Measurements from ENCODE around the gene RHEBL1. TPM values are rescaled to one million over a fixed set of nuclear protein-coding genes. Genes with fewer than 3 reads are reported as not detected.

Gene RHEBL1
- total RNA-seq, 1 donor from 2014 or later: not detected

GRCh38 chr12:49048953-49049352, 20.8 kb downstream of the RHEBL1 start:
- H3K4me1 ChIP-seq: no peaks in the 10 kb centered on the region
- TF ChIP-seq, protein P1, sequence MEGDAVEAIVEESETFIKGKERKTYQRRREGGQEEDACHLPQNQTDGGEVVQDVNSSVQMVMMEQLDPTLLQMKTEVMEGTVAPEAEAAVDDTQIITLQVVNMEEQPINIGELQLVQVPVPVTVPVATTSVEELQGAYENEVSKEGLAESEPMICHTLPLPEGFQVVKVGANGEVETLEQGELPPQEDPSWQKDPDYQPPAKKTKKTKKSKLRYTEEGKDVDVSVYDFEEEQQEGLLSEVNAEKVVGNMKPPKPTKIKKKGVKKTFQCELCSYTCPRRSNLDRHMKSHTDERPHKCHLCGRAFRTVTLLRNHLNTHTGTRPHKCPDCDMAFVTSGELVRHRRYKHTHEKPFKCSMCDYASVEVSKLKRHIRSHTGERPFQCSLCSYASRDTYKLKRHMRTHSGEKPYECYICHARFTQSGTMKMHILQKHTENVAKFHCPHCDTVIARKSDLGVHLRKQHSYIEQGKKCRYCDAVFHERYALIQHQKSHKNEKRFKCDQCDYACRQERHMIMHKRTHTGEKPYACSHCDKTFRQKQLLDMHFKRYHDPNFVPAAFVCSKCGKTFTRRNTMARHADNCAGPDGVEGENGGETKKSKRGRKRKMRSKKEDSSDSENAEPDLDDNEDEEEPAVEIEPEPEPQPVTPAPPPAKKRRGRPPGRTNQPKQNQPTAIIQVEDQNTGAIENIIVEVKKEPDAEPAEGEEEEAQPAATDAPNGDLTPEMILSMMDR (IDR thresholded peaks at IDR 0.05): no peak

DNA sequence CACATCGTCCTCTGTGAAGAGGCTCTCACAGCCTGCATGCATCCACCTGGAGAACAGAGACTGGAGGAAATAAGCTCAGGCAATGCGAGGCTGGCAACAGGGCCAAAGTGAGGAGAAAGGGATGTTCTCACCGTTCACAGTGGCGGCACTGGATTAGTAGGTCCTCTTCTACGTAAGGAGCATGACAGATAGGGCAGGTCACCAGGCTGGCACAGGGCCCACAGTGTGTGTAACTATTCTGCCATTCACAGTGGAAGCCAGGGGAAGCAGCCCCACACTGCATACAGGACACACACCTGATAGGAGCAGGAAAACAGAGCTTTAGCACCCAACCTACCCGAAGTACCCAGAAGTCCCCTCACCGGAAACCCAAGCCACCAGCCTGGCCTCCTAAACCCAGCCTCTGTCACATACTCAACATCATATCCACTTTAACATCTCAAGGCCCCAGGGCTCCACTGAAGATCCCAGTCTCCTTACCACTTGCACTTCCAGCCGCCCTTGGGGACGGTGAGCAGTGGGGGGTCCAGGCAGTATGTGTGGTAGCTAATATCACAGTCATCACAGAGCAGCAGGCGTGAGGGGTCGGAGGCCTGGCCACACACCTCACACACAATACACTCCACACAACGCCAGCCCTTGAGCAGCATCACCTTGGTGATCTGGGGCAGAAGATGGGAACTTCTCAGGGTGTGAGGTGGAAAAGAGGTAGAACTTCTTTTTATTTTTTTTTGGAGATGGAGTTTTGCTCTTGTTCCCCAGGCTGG, 23.5 kb downstream of the RHEBL1 start:
- Histone ChIP-seq H3K36me3 (peaks cover 97 to 100% of the 10 kb centered on the region in 2 donors), H3K27me3 (no peaks in the 10 kb centered on the region), H3K4me3 (no peak overlapping the region), H3K4me1 (no peaks in the 10 kb centered on the region), H3K27ac (no peak overlapping the region), H3K9me3 (no peaks in the 10 kb centered on the region)
- TF ChIP-seq, protein P1 (IDR thresholded peaks at IDR 0.05): no peak
- DNase-seq (ENCODE audit: low spot score in 2 of 2): no peak
- intact Hi-C loops (cut with DNase I): no loop called here

More at GRCh38 chr12:49048953-49049352, 20.8 kb downstream of the RHEBL1 start:
- no peak for DNase-seq (ENCODE audit: low spot score in 2 of 2)
- Histone ChIP-seq H3K9me3 (no peaks in the 10 kb centered on the region), H3K27ac (no peak overlapping the region), H3K36me3 (peaks cover 98 to 100% of the 10 kb centered on the region in 2 donors), H3K27me3 (no peaks in the 10 kb centered on the region), H3K4me3 (no peak overlapping the region)
- intact Hi-C loops (cut with DNase I): no loop called here

DNA sequence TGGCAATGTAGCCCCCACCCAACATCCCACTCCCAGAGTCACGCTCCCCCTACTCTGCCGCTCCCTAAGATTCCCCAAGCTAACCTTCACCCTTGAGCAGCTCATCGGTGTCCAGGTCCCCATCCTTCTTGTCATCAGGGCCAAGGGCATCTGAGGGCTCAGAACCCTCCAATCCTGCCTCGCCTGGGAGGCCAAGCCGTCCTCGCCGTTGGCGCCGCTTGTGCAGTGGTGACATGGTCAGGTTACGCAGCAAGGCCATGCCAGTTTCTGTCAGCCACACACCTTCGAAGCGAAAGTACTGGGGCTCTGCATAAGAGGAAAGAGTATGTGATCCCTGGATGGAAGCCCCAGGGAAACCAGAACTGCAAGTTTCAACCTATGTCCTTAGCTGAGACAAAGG, 25.1 kb downstream of the RHEBL1 start:
- intact Hi-C loops (cut with DNase I): no loop called here
- Histone ChIP-seq H3K27ac (no peak overlapping the region), H3K4me3 (no peak overlapping the region), H3K36me3 (peaks cover 97 to 100% of the 10 kb centered on the region in 2 donors), H3K4me1 (no peaks in the 10 kb centered on the region), H3K9me3 (no peaks in the 10 kb centered on the region), H3K27me3 (no peaks in the 10 kb centered on the region)
- DNase-seq (ENCODE audit: low spot score in 2 of 2): no peak
- TF ChIP-seq, protein P1 (IDR thresholded peaks at IDR 0.05): no peak

DNA sequence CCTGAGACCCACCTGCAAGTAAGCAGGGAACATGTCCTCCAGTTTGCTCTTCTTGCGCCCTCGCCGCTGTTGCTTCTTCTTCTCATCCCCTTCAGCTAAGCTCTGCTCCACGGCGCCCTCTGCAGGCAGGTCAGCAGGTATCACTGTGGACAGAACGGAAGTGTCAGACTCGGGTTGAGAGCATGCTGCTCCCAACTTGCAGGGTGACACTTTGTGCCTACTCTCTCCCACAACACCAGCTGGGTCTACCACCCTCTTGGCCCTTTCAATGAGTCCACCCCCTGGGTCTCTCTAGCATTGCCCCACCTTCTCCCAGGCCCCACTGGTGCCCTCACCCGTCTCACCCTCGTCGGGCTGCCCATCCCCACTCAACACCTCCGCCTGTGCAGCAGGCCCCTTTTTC, 25.9 kb downstream of the RHEBL1 start:
- Histone ChIP-seq H3K36me3 (peaks cover 99 to 100% of the 10 kb centered on the region in 2 donors), H3K4me3 (no peak overlapping the region), H3K4me1 (no peaks in the 10 kb centered on the region), H3K27me3 (no peaks in the 10 kb centered on the region), H3K9me3 (no peaks in the 10 kb centered on the region), H3K27ac (no peak overlapping the region)
- no peak for DNase-seq (ENCODE audit: low spot score in 2 of 2)
- TF ChIP-seq, protein P1 (IDR thresholded peaks at IDR 0.05): peak; percentile 20 to 61 (median 48)
- intact Hi-C loops (cut with DNase I): no loop called here

DNA sequence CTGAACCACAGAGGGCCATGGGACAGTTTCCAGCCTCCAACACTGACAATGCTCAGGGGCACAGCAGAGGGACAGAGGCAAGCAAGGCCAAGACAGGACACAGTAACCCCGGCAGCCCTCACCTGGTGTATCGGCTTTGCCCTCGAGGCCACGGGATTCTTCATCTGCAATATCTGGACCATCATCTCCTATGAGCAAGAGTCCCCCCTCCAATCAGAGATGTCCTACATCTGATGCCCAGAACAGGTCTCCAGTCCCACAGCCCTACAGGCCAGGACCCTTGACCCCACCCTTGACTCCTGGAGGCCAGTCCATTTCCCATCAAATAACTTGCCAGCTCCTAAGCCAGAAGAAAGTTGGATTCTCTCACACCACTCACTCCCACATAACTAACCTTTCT, 26.5 kb downstream of the RHEBL1 start:
- peaks cover 99 to 100% of the 10 kb centered on the region in 2 donors for H3K36me3 ChIP-seq

More for the DNA sequence above, 26.5 kb downstream of the RHEBL1 start:
- Histone ChIP-seq H3K27ac (no peak overlapping the region), H3K4me3 (no peak overlapping the region), H3K27me3 (no peaks in the 10 kb centered on the region), H3K9me3 (no peaks in the 10 kb centered on the region), H3K4me1 (no peaks in the 10 kb centered on the region)
- DNase-seq (ENCODE audit: low spot score in 2 of 2): no peak
- intact Hi-C loops (cut with DNase I): no loop called here
- TF ChIP-seq, protein P1 (IDR thresholded peaks at IDR 0.05): no peak
